GM12801 (cell line): Measurements from ENCODE around the gene ACVR1.

Source experiments
- CTCF ChIP-seq: IDR thresholded peaks from one replicate; pipeline ENCODE4 v1.5.1; 2011; ENCODE audit warnings: control low read depth; ENCODE audit not compliant: insufficient read length; ENCODE audit errors: extremely low read depth

The ACVR1 gene

GRCh38 chr2:157853211-157853610 lies 22.9 kb downstream of the ACVR1 start:
- no peak for TF ChIP-seq CTCF

- TF ChIP-seq CTCF: no peak
Measured at GRCh38 chr2:157849591-157849990, 26.5 kb downstream of the ACVR1 start.

GRCh38 chr2:157848213-157848612 lies 27.9 kb downstream of the ACVR1 start:
- TF ChIP-seq CTCF: no peak

GRCh38 chr2:157845081-157845480 lies 31.0 kb downstream of the ACVR1 start:
- TF ChIP-seq CTCF: no peak

GRCh38 chr2:157843935-157844334 lies 32.2 kb downstream of the ACVR1 start:
- no peak for TF ChIP-seq CTCF

GRCh38 chr2:157843081-157843480 lies 33.0 kb downstream of the ACVR1 start:
- no peak for TF ChIP-seq CTCF

- no peak for TF ChIP-seq CTCF
Measured at GRCh38 chr2:157842106-157842879, 33.8 kb downstream of the ACVR1 start.
